Measurements from ENCODE around the gene LRP1B.

DNA sequence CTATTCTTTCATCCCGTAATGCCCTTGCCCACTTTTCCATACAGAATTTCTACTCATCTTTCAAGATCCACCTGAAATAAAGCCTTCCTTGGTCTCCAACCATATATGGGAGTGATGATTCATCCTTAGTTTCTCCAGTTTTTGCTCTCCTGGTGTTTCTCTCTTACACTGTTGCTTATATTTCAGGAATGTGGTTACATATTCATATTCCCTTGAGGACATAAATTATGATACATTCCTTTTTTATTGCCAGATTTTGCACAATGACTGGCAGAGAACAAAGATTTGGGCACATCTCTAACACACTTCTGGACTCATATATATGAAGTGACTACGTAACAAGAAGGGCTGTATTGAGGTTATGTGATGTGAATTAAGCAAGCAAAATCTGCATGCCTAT is 1777.3 kb downstream of the LRP1B start:
- TF ChIP-seq GATA3 (IDR thresholded peaks at IDR 0.05; ENCODE audit: low read depth, low read length) (no peak), GATA2 (IDR thresholded peaks at IDR 0.05; ENCODE audit: low read depth, low read length) (no peak)
